Measurements from ENCODE around the gene SSR4.
A peak's percentile ranks its signal among the peaks of the same experiment; 100 is the strongest.

GRCh38 chrX:153828723-153829548, 34.5 kb downstream of the SSR4 start:
- TF ChIP-seq CTCF (IDR thresholded peaks at IDR 0.05 in 2 of 3, conservative IDR thresholded peaks at IDR 0.05 in 1 of 3; ENCODE audit: borderline replicate concordance in 1 of 3, insufficient read depth in 1 of 3, low read depth in 2 of 3, low read length in 2 of 3) (0 out of 6 replicates have a peak, but pooled peaks of 1 of the 3 experiments have one; percentile 9), ELF1 (IDR thresholded peaks at IDR 0.05; ENCODE audit: borderline replicate concordance, low read depth) (no peak), EZH2 (IDR thresholded peaks at IDR 0.05) (no peak), EGR1 (IDR thresholded peaks at IDR 0.05; ENCODE audit: low read depth) (no peak), POLR2AphosphoS5 (IDR thresholded peaks at IDR 0.05; ENCODE audit: low read depth, low read length) (no peak), JUND (IDR thresholded peaks at IDR 0.05) (no peak), TCF7L2 (IDR thresholded peaks at IDR 0.05; ENCODE audit: borderline replicate concordance, extremely low read depth, insufficient read depth, insufficient read length) (no peak)

Data from HCT116 (cell line).